ENCODE measurements around the gene KDM4D.

- TF ChIP-seq CTCF (IDR thresholded peaks at IDR 0.05) = no peak
- TF ChIP-seq EP300 (IDR thresholded peaks at IDR 0.05) = no peak
- TF ChIP-seq POLR2A (IDR thresholded peaks at IDR 0.05) = no peak
Observed at GRCh38 chr11:95016139-95016538, 42.6 kb downstream of the KDM4D start.
